Pancreas (tissue), 10 donors: ENCODE results near the gene SYNGR1. TPM values are rescaled to one million over a fixed set of nuclear protein-coding genes. Genes with fewer than 3 reads are reported as not detected.

ENCODE experiments used
- ATAC-seq, 4 donors: fragments of 200-7000 bp; cut with Tn5 transposase; one replicate each; pipeline versions ENCODE4 v1.8.0 to v1.9.1; 2020; ENCODE audit warnings: mild to moderate bottlenecking in 4 of 4, moderate library complexity in 4 of 4
- DNase-seq, 6 donors: peaks; one replicate each; pipeline ENCODE4 v3.0.0-alpha.2; 2020
- FAIRE-seq: peaks from 2 replicates; lab custom pipeline; 2012; peaks lifted over from hg19 to GRCh38; lab: Jason Lieb, UNC
- H3K27ac ChIP-seq, 4 donors: fragments of 200-600 bp; sonication (generic); 1 replicate in 3 of 4; 2 replicates in 1 of 4; pipeline versions ENCODE4 v1.5.0 to v1.8.0; 2020
- H3K27me3 ChIP-seq, 4 donors: fragments of 200-600 bp; one replicate each; pipeline ENCODE4 v1.8.0; 2021
- H3K36me3 ChIP-seq, 3 donors: fragments of 200-600 bp; sonication (generic) in 1 of 3; one replicate each; pipeline versions ENCODE4 v1.5.0 to v1.8.0; 2020 to 2021
- H3K4me1 ChIP-seq, 3 donors: fragments of 200-600 bp; one replicate each; pipeline ENCODE4 v1.8.0; 2021
- H3K4me3 ChIP-seq, 4 donors: fragments of 200-600 bp; sonication (generic) in 2 of 4; one replicate each; pipeline versions ENCODE4 v1.5.0 to v1.8.0; 2020 to 2021
- H3K9me3 ChIP-seq, 4 donors: fragments of 200-600 bp; one replicate each; pipeline ENCODE4 v1.8.0; 2021
- CTCF ChIP-seq, 4 donors: fragments of 200-600 bp; sonication (generic) in 3 of 4; IDR thresholded peaks; one replicate each; pipeline versions ENCODE4 v1.5.0 to v1.8.0; 2021; ENCODE audit warnings: antibody characterized with exemption in 4 of 4
- WGBS, 2 donors: extraction: QIAGEN DNeasy Blood & Tissue Kit; methylation state at CpG; one replicate each; pipeline ENCODE4 v1.1.7; 2013; 5-methylcytosine and 5-hydroxymethylcytosine counted together
- intact Hi-C, 3 donors: fragments of 100-400 bp; cut with DNase I; formaldehyde crosslinking; loops; one replicate each; pipeline versions ENCODE4 v1.11.1 to v1.14.2; 2022
- polyA plus RNA-seq, 2 donors: library from polyadenylated mRNA; stranded (reverse); fragments of 200-250 nt; gene quantifications; one replicate each; pipeline ENCODE4 v1.2.3, GENCODE V29; 2013
- total RNA-seq, 6 donors: library from RNA; stranded (reverse); fragmentation: NEBNext Ultra II Directional in 4 of 6; extraction: Animal tissue kit (Norgen Biotek cat#: 25700) in 4 of 6; gene quantifications; one replicate each; pipeline versions ENCODE4 v1.2.1 to v1.2.4, GENCODE V29; 2021 to 2023
- donor health status: healthy with polysubstance abuse.
- donor health status: DM: no; HTN: no; CAD: no; lungs with moderate emphysema.
- donor health status: DM: no; HTN: no; CAD: no.
- donor health status: control.
- donor health status: control.
- donor health status: Bipolar disorder and iron deficiency.
- donor health status: DM: yes; HTN: yes; CAD: no.
- donor health status: DM: no; HTN: no; CAD: no.
- donor health status: DM: no; HTN: no; CAD: no.
- donor health status: DM: yes; HTN: yes; CAD: no.

SYNGR1 gene
- total and polyA plus RNA-seq, 8 donors = 12.2 to 26.8 (median 16.5) TPM

- WGBS, 2 donors = 82 to 88% methylated on average over 5 of the region's 5 CpGs
- no peaks in the 10 kb centered on the region for H3K9me3 ChIP-seq
- H3K4me3 ChIP-seq = no peak overlapping the region
- peak in 1 of 6 donors; percentile 55 for DNase-seq
- no peak for FAIRE-seq
- no peaks in the 10 kb centered on the region for H3K27me3 ChIP-seq
- no peaks in the 10 kb centered on the region for H3K36me3 ChIP-seq
- H3K27ac ChIP-seq = no peak overlapping the region
- ATAC-seq = no peak
- no peaks in the 10 kb centered on the region for H3K4me1 ChIP-seq
- no peak for TF ChIP-seq CTCF (IDR thresholded peaks at IDR 0.05)
- intact Hi-C loops = no loop called here
Measured at GRCh38 chr22:39382410-39382809, 32.6 kb downstream of the SYNGR1 start.

GRCh38 chr22:39383841-39384625 is 34.2 kb downstream of the SYNGR1 start:
- no peak overlapping the region for H3K4me3 ChIP-seq
- H3K9me3 ChIP-seq = no peaks in the 10 kb centered on the region
- WGBS, 2 donors = 68 to 74% methylated on average over 12 of the region's 12 CpGs
- no peaks in the 10 kb centered on the region for H3K36me3 ChIP-seq
- H3K27ac ChIP-seq = no peak overlapping the region
- no peak for ATAC-seq
- no peaks in the 10 kb centered on the region for H3K27me3 ChIP-seq
- peak in 1 of 6 donors; percentile 36 for DNase-seq
- no peak for FAIRE-seq
- H3K4me1 ChIP-seq = no peaks in the 10 kb centered on the region
- intact Hi-C loops = no loop called here
- TF ChIP-seq CTCF (IDR thresholded peaks at IDR 0.05) = no peak

GRCh38 chr22:39384750-39385480 is 35.1 kb downstream of the SYNGR1 start:
- Histone ChIP-seq H3K27me3 (no peaks in the 10 kb centered on the region), H3K36me3 (no peaks in the 10 kb centered on the region), H3K27ac (no peak overlapping the region), H3K4me1 (no peaks in the 10 kb centered on the region), H3K9me3 (no peaks in the 10 kb centered on the region), H3K4me3 (no peak overlapping the region)
- intact Hi-C loops = no loop called here
- FAIRE-seq = no peak
- 31 to 34% methylated on average over 21 of the region's 21 CpGs for WGBS, 2 donors
- no peak for TF ChIP-seq CTCF (IDR thresholded peaks at IDR 0.05)
- ATAC-seq = peak in 1 of 4 donors; percentile 14
- peak in 1 of 6 donors; percentile 44 for DNase-seq

- H3K27ac ChIP-seq = no peak overlapping the region
- 3 to 5% methylated on average over 50 to 56 of the region's 56 CpGs for WGBS, 2 donors
- no peak for TF ChIP-seq CTCF (IDR thresholded peaks at IDR 0.05)
- H3K27me3 ChIP-seq = no peaks in the 10 kb centered on the region
- peak; percentile 71 to 89 (median 84) for DNase-seq
- intact Hi-C loops = no loop called here
- H3K4me3 ChIP-seq = peak overlapping the region; percentile 21 to 65 (median 36)
- no peaks in the 10 kb centered on the region for H3K9me3 ChIP-seq
- FAIRE-seq = no peak
- no peaks in the 10 kb centered on the region for H3K4me1 ChIP-seq
- peak; percentile 91 to 98 (median 96) for ATAC-seq
- H3K36me3 ChIP-seq = no peaks in the 10 kb centered on the region
Measured at GRCh38 chr22:39388261-39389011, 38.6 kb downstream of the SYNGR1 start.
